ENCODE results near the gene GIMD1. TPM values are rescaled to one million over a fixed set of nuclear protein-coding genes. Genes with fewer than 3 reads are reported as not detected.
A peak's percentile ranks its signal among the peaks of the same experiment; 100 is the strongest.
"Not testable (repeated sequence)": the region's sequence is repeated elsewhere in the genome, so short reads cannot be mapped to it uniquely, and the experiment has no call there.

GIMD1 gene
- total RNA-seq: not detected
- not detected for polyA plus RNA-seq (2013, experiment 1 of 2)
- polyA plus RNA-seq (2013, experiment 2 of 2): not detected
- long read RNA-seq, experiment 1: 0 reads
- long read RNA-seq, experiment 2: 0 reads
- long read RNA-seq, experiment 3: 0 reads
- long read RNA-seq, experiment 4: 0 reads

DNA sequence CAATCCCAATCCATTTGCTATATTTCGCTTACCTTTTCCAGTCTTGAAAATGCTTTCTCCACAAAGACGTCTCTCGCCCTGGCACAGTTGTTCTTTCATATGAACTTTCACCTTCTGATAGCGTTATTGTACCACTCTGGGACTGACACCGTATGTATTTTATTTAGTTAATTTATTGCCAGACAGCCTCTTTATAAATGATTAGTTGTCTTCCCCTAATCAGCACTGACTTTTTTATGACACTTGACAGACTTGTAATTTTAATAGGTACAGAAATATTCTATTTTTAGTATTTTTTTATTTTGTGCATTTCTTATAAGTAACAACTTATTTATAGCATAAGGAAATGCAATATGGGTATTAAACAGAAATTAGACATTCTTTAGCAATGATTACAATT is at the start of gene GIMD1:
Gene GIMD1, minus strand, starts transcription at position 101 of the 400 bp plus-strand sequence. CDS start 1,343 bp downstream, outside the sequence.
- Mint-ChIP-seq H3K9me3 (no peaks in the 10 kb centered on the region), H3K27ac (no peak within 1 kb of the TSS), H3K27me3 (ENCODE audit: insufficient read depth) (no peaks in the 10 kb centered on the region), H3K4me1 (peaks cover 7% of the 10 kb centered on the region), H3K36me3 (ENCODE audit: low read depth) (no peaks in the 10 kb centered on the region), H3K4me3 (no peak within 1 kb of the TSS)
- WGBS, 2 experiments (ENCODE audit: insufficient coverage in 1 of 2, insufficient read length in 1 of 2): 91 to 100% methylated on average over 5 of the region's 5 CpGs
- Histone ChIP-seq H3K27me3 (ENCODE audit: control insufficient read depth, insufficient read depth, low read length, poor library complexity, severe bottlenecking) (no peaks in the 10 kb centered on the region), H3K9me3 (ENCODE audit: control insufficient read depth, low read length) (no peaks in the 10 kb centered on the region), H3K4me1 (ENCODE audit: control insufficient read depth, insufficient read depth, low read length) (no peaks in the 10 kb centered on the region), H3K9ac (ENCODE audit: extremely low read depth, low read length, poor library complexity, severe bottlenecking) (no peak within 1 kb of the TSS), H3K4me3 (ENCODE audit: low read length) (no peak within 1 kb of the TSS), H3K36me3 (ENCODE audit: control insufficient read depth, insufficient read depth, low read length) (no peaks in the 10 kb centered on the region), H3K27ac (ENCODE audit: low read depth, low read length) (no peak within 1 kb of the TSS)
- TF ChIP-seq, protein P1, sequence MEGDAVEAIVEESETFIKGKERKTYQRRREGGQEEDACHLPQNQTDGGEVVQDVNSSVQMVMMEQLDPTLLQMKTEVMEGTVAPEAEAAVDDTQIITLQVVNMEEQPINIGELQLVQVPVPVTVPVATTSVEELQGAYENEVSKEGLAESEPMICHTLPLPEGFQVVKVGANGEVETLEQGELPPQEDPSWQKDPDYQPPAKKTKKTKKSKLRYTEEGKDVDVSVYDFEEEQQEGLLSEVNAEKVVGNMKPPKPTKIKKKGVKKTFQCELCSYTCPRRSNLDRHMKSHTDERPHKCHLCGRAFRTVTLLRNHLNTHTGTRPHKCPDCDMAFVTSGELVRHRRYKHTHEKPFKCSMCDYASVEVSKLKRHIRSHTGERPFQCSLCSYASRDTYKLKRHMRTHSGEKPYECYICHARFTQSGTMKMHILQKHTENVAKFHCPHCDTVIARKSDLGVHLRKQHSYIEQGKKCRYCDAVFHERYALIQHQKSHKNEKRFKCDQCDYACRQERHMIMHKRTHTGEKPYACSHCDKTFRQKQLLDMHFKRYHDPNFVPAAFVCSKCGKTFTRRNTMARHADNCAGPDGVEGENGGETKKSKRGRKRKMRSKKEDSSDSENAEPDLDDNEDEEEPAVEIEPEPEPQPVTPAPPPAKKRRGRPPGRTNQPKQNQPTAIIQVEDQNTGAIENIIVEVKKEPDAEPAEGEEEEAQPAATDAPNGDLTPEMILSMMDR (conservative IDR thresholded peaks at IDR 0.05): no peak
- DNase-seq: no peak

DNA sequence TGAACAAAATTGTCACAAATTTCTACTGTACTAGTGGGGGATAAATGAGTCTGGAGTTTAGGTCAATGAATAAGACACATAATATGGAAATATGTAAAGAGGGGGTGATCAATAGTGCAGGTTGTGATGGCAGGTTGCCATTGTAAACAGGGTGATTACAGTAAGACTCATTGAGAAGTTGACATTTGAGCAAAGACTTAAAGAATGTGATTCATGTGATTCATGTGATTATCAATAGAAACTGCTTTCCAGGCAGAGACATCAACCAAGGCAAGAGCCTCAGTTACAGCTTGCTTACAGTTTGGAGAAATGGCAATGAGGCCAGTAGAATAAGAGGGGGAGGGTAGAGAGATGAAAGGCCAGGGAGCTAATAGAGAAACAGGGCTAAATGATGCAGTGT is 45.8 kb upstream of the GIMD1 start:
- Histone ChIP-seq H3K4me1 (ENCODE audit: control insufficient read depth, insufficient read depth, low read length) (no peaks in the 10 kb centered on the region), H3K4me3 (ENCODE audit: low read length) (no peak overlapping the region), H3K36me3 (ENCODE audit: control insufficient read depth, insufficient read depth, low read length) (no peaks in the 10 kb centered on the region), H3K9ac (ENCODE audit: extremely low read depth, low read length, poor library complexity, severe bottlenecking) (no peak overlapping the region), H3K9me3 (ENCODE audit: control insufficient read depth, low read length) (peaks cover under 1% of the 10 kb centered on the region), H3K27ac (ENCODE audit: low read depth, low read length) (no peak overlapping the region), H3K27me3 (ENCODE audit: control insufficient read depth, insufficient read depth, low read length, poor library complexity, severe bottlenecking) (peaks cover 31% of the 10 kb centered on the region)
- no peaks in the 10 kb centered on the region for H3K36me3 Mint-ChIP-seq (ENCODE audit: low read depth)
- no peak overlapping the region for H3K4me3 Mint-ChIP-seq
- no peak for DNase-seq
- no peak overlapping the region for H3K27ac Mint-ChIP-seq
- peaks cover 18% of the 10 kb centered on the region for H3K27me3 Mint-ChIP-seq (ENCODE audit: insufficient read depth)
- peaks cover 42% of the 10 kb centered on the region for H3K4me1 Mint-ChIP-seq
- peaks cover 1% of the 10 kb centered on the region for H3K9me3 Mint-ChIP-seq
- TF ChIP-seq, protein P1 (conservative IDR thresholded peaks at IDR 0.05): no peak

GRCh38 chr4:106409901-106410889 is 41.6 kb upstream of the GIMD1 start:
- Mint-ChIP-seq H3K27me3 (ENCODE audit: insufficient read depth) (no peaks in the 10 kb centered on the region), H3K9me3 (peaks cover 21% of the 10 kb centered on the region), H3K4me3 (no peak overlapping the region), H3K4me1 (peaks cover 31% of the 10 kb centered on the region), H3K27ac (no peak overlapping the region), H3K36me3 (ENCODE audit: low read depth) (no peaks in the 10 kb centered on the region)
- Histone ChIP-seq H3K27me3 (ENCODE audit: control insufficient read depth, insufficient read depth, low read length, poor library complexity, severe bottlenecking) (peaks cover under 1% of the 10 kb centered on the region), H3K4me3 (ENCODE audit: low read length) (peak overlapping the region; percentile 24), H3K4me1 (ENCODE audit: control insufficient read depth, insufficient read depth, low read length) (no peaks in the 10 kb centered on the region), H3K36me3 (ENCODE audit: control insufficient read depth, insufficient read depth, low read length) (no peaks in the 10 kb centered on the region), H3K9ac (ENCODE audit: extremely low read depth, low read length, poor library complexity, severe bottlenecking) (no peak overlapping the region), H3K27ac (ENCODE audit: low read depth, low read length) (no peak overlapping the region), H3K9me3 (ENCODE audit: control insufficient read depth, low read length) (no peaks in the 10 kb centered on the region)
- WGBS, 2 experiments (ENCODE audit: insufficient coverage in 1 of 2, insufficient read length in 1 of 2): 90 to 94% methylated on average over 9 to 15 of the region's 15 CpGs
- TF ChIP-seq, protein P1 (conservative IDR thresholded peaks at IDR 0.05): no peak
- peak; percentile 72 for DNase-seq

GRCh38 chr4:106408004-106408403 is 39.4 kb upstream of the GIMD1 start:
- DNase-seq; H3K9me3 ChIP-seq (ENCODE audit: control insufficient read depth, low read length); H3K27ac ChIP-seq (ENCODE audit: low read depth, low read length); H3K4me3 ChIP-seq (ENCODE audit: low read length); H3K27ac Mint-ChIP-seq; H3K36me3 Mint-ChIP-seq (ENCODE audit: low read depth); H3K4me1 ChIP-seq (ENCODE audit: control insufficient read depth, insufficient read depth, low read length); H3K36me3 ChIP-seq (ENCODE audit: control insufficient read depth, insufficient read depth, low read length); H3K27me3 Mint-ChIP-seq (ENCODE audit: insufficient read depth); H3K9ac ChIP-seq (ENCODE audit: extremely low read depth, low read length, poor library complexity, severe bottlenecking); H3K4me3 Mint-ChIP-seq; H3K27me3 ChIP-seq (ENCODE audit: control insufficient read depth, insufficient read depth, low read length, poor library complexity, severe bottlenecking): not testable (repeated sequence)
- 80 to 87% methylated on average over 1 to 3 of the region's 3 CpGs for WGBS, 2 experiments (ENCODE audit: insufficient coverage in 1 of 2, insufficient read length in 1 of 2)
- peaks cover 24% of the 10 kb centered on the region for H3K4me1 Mint-ChIP-seq
- peaks cover 21% of the 10 kb centered on the region for H3K9me3 Mint-ChIP-seq

Measured in endodermal cell (in vitro differentiated cells).